NCI-H524 (cell line): ENCODE results near the gene FAM240A.
"Not testable (repeated sequence)": the region's sequence is repeated elsewhere in the genome, so short reads cannot be mapped to it uniquely, and the experiment has no call there.

Experiments
- DNase-seq, 2 experiments: peaks; one replicate each; lab custom pipeline; 2025; lab: John Stamatoyannopoulos, UW

The FAM240A gene

GRCh38 chr3:46586738-46587246 is 25.5 kb upstream of the FAM240A start:
- DNase-seq: no peak

GRCh38 chr3:46587268-46587667 is 25.1 kb upstream of the FAM240A start:
- DNase-seq: not testable (repeated sequence)

GRCh38 chr3:46593274-46593862 is 19.0 kb upstream of the FAM240A start:
- DNase-seq: no peak

GRCh38 chr3:46593979-46594378 is 18.3 kb upstream of the FAM240A start:
- DNase-seq: no peak

- DNase-seq: no peak
Measured at GRCh38 chr3:46594723-46595122, 17.6 kb upstream of the FAM240A start.

GRCh38 chr3:46595819-46596314 is 16.5 kb upstream of the FAM240A start:
- DNase-seq: no peak

GRCh38 chr3:46599590-46599989 is 12.7 kb upstream of the FAM240A start:
- no peak for DNase-seq

GRCh38 chr3:46603446-46604046 is 8.8 kb upstream of the FAM240A start:
- DNase-seq: no peak

- no peak for DNase-seq
Measured at GRCh38 chr3:46604127-46604526, 8.2 kb upstream of the FAM240A start.

GRCh38 chr3:46607603-46608028 is 4.7 kb upstream of the FAM240A start:
- DNase-seq: peak; percentile 3 to 28

GRCh38 chr3:46609212-46609721 is 3.1 kb upstream of the FAM240A start:
- no peak for DNase-seq

GRCh38 chr3:46609944-46610722 is 2.2 kb upstream of the FAM240A start:
- DNase-seq: no peak

- no peak for DNase-seq
Measured at GRCh38 chr3:46613313-46614005, 1.1 kb downstream of the FAM240A start.

GRCh38 chr3:46614431-46614830 is 2.1 kb downstream of the FAM240A start:
- no peak for DNase-seq

- DNase-seq: no peak
Measured at GRCh38 chr3:46615050-46615775, 2.9 kb downstream of the FAM240A start.

GRCh38 chr3:46615976-46616375 is 3.7 kb downstream of the FAM240A start:
- no peak for DNase-seq

- no peak for DNase-seq
Measured at GRCh38 chr3:46617941-46618340, 5.6 kb downstream of the FAM240A start.

- DNase-seq: no peak
Measured at GRCh38 chr3:46619845-46620778, 7.8 kb downstream of the FAM240A start.

GRCh38 chr3:46624533-46624932 is 12.2 kb downstream of the FAM240A start:
- DNase-seq: no peak

- no peak for DNase-seq
Measured at GRCh38 chr3:46624975-46625490, 12.7 kb downstream of the FAM240A start.
